ENCODE data around the gene MYO10.
"Not testable (repeated sequence)": the region's sequence is repeated elsewhere in the genome, so short reads cannot be mapped to it uniquely, and the experiment has no call there.

Gene MYO10

GRCh38 chr5:16763211-16763610 is 172.9 kb downstream of the MYO10 start:
- H3K9me3 Mint-ChIP-seq = no peaks in the 10 kb centered on the region
- no peaks in the 10 kb centered on the region for H3K27me3 Mint-ChIP-seq (ENCODE audit: low read depth, poor library complexity)
- peaks cover 11% of the 10 kb centered on the region for H3K4me1 Mint-ChIP-seq
- H3K27ac Mint-ChIP-seq = no peak overlapping the region
- H3K36me3 Mint-ChIP-seq (ENCODE audit: low read depth) = peaks cover 76% of the 10 kb centered on the region
- no peak overlapping the region for H3K4me3 Mint-ChIP-seq
- no peak for TF ChIP-seq CTCF (IDR thresholded peaks at IDR 0.05)
- no peak for DNase-seq

- Mint-ChIP-seq H3K9me3 (no peaks in the 10 kb centered on the region), H3K4me1 (peaks cover 26% of the 10 kb centered on the region), H3K27ac (peak overlapping the region; percentile 94), H3K36me3 (ENCODE audit: low read depth) (peaks cover 80% of the 10 kb centered on the region), H3K27me3 (ENCODE audit: low read depth, poor library complexity) (no peaks in the 10 kb centered on the region), H3K4me3 (no peak overlapping the region)
- DNase-seq = peak; percentile 18
- TF ChIP-seq CTCF (IDR thresholded peaks at IDR 0.05) = no peak
These were observed 176.8 kb downstream of the MYO10 start for GRCh38 chr5:16759147-16759773.

GRCh38 chr5:16757989-16758501 is 178.0 kb downstream of the MYO10 start:
- Mint-ChIP-seq H3K27ac (peak overlapping the region; percentile 96), H3K27me3 (ENCODE audit: low read depth, poor library complexity) (no peaks in the 10 kb centered on the region), H3K4me1 (peaks cover 29% of the 10 kb centered on the region), H3K36me3 (ENCODE audit: low read depth) (peaks cover 77% of the 10 kb centered on the region), H3K9me3 (no peaks in the 10 kb centered on the region), H3K4me3 (no peak overlapping the region)
- no peak for DNase-seq
- TF ChIP-seq CTCF (IDR thresholded peaks at IDR 0.05) = no peak

- peak overlapping the region; percentile 96 for H3K27ac Mint-ChIP-seq
- not testable (repeated sequence) for H3K27me3 Mint-ChIP-seq (ENCODE audit: low read depth, poor library complexity); H3K9me3 Mint-ChIP-seq; DNase-seq; H3K4me3 Mint-ChIP-seq
- H3K36me3 Mint-ChIP-seq (ENCODE audit: low read depth) = peaks cover 77% of the 10 kb centered on the region
- peaks cover 33% of the 10 kb centered on the region for H3K4me1 Mint-ChIP-seq
These were observed 178.5 kb downstream of the MYO10 start for GRCh38 chr5:16757577-16757976.

- Mint-ChIP-seq H3K27ac (peak overlapping the region; percentile 89), H3K4me1 (peaks cover 35% of the 10 kb centered on the region), H3K9me3 (peaks cover 6% of the 10 kb centered on the region), H3K36me3 (ENCODE audit: low read depth) (peaks cover 77% of the 10 kb centered on the region), H3K4me3 (no peak overlapping the region), H3K27me3 (ENCODE audit: low read depth, poor library complexity) (no peaks in the 10 kb centered on the region)
- TF ChIP-seq CTCF (IDR thresholded peaks at IDR 0.05) = no peak
- no peak for DNase-seq
These were observed 178.9 kb downstream of the MYO10 start for GRCh38 chr5:16757146-16757545.

- H3K4me3 Mint-ChIP-seq = no peak overlapping the region
- H3K36me3 Mint-ChIP-seq (ENCODE audit: low read depth) = peaks cover 76% of the 10 kb centered on the region
- no peak for TF ChIP-seq CTCF (IDR thresholded peaks at IDR 0.05)
- no peaks in the 10 kb centered on the region for H3K27me3 Mint-ChIP-seq (ENCODE audit: low read depth, poor library complexity)
- H3K27ac Mint-ChIP-seq = no peak overlapping the region
- H3K9me3 Mint-ChIP-seq = peaks cover 6% of the 10 kb centered on the region
- H3K4me1 Mint-ChIP-seq = peaks cover 35% of the 10 kb centered on the region
- DNase-seq = no peak
These were observed 179.4 kb downstream of the MYO10 start for GRCh38 chr5:16756692-16757091.
